ENCODE results near the gene ASIC3. TPM values are rescaled to one million over a fixed set of nuclear protein-coding genes. Genes with fewer than 3 reads are reported as not detected.
A peak's percentile ranks its signal among the peaks of the same experiment; 100 is the strongest.

Gene ASIC3
- total and polyA plus RNA-seq, 3 experiments from 2014 or later, result 2.6 to 3.6 TPM; not detected in 1

GRCh38 chr7:151082141-151083070 is 34.1 kb downstream of the ASIC3 start:
- H3K4me3 ChIP-seq (ENCODE audit: low read length), result peak overlapping the region; percentile 71
- Mint-ChIP-seq H3K27ac (peak overlapping the region; percentile 71 to 98 (median 96)), H3K9me3 (no peaks in the 10 kb centered on the region), H3K4me1 (peaks cover 33 to 69% (median 41%) of the 10 kb centered on the region in 3 donors), H3K27me3 (peaks cover 0 to 8% of the 10 kb centered on the region in 2 donors), H3K4me3 (peak overlapping the region; percentile 82 to 98 (median 88)), H3K36me3 (peaks cover 0 to 27% (median 0%) of the 10 kb centered on the region in 3 donors)
- peak overlapping the region; percentile 89 for H3K27ac ChIP-seq (ENCODE audit: low read depth, low read length)
- ChIA-PET POLR2A (interaction anchor here (1.5 to 2.0 kb wide), 3 partner anchors 15 to 54 kb away, joined by 3 to 7 read pairs (median 5); partner anchors contain the start of gene ABCB8), CTCF (interaction anchor here (0.9 to 2.3 kb wide), 4 partner anchors 27 to 119 kb away, joined by 3 to 9 read pairs (median 4); partner anchors contain the start of gene ABCB8)
- peaks cover 51% of the 10 kb centered on the region for H3K4me1 ChIP-seq (ENCODE audit: insufficient read depth, low read length)
- no peaks in the 10 kb centered on the region for H3K36me3 ChIP-seq (ENCODE audit: insufficient read depth, low read length)
- no peak for DNase-seq
- no peaks in the 10 kb centered on the region for H3K27me3 ChIP-seq (ENCODE audit: insufficient read depth, low read length, poor library complexity, severe bottlenecking)
- H3K9me3 ChIP-seq (ENCODE audit: low read length), result no peaks in the 10 kb centered on the region

GRCh38 chr7:151083071-151083823 is 34.9 kb downstream of the ASIC3 start, which contains the start of gene TMUB1:
Gene TMUB1, minus strand, starts transcription at chr7:151083493. Its CDS starts 930 bp downstream, at chr7:151082563.
- H3K27me3 Mint-ChIP-seq, result peaks cover 0 to 14% of the 10 kb centered on the region in 2 donors

GRCh38 chr7:151083824-151084160 is 35.5 kb downstream of the ASIC3 start:
- Histone ChIP-seq H3K4me3 (ENCODE audit: low read length) (peak overlapping the region; percentile 71), H3K36me3 (ENCODE audit: insufficient read depth, low read length) (no peaks in the 10 kb centered on the region), H3K4me1 (ENCODE audit: insufficient read depth, low read length) (peaks cover 63% of the 10 kb centered on the region), H3K27ac (ENCODE audit: low read depth, low read length) (peak overlapping the region; percentile 89), H3K9me3 (ENCODE audit: low read length) (no peaks in the 10 kb centered on the region), H3K27me3 (ENCODE audit: insufficient read depth, low read length, poor library complexity, severe bottlenecking) (no peaks in the 10 kb centered on the region)
- no peak for DNase-seq
- POLR2A ChIA-PET, result interaction anchor here (1.7 to 2.0 kb wide), 2 partner anchors 17 to 25 kb away, joined by 3 to 7 read pairs; no protein-coding TSS in a partner anchor
- Mint-ChIP-seq H3K4me3 (peak overlapping the region; percentile 76 to 98 (median 86)), H3K36me3 (peaks cover 0 to 20% (median 0%) of the 10 kb centered on the region in 3 donors), H3K4me1 (peaks cover 33 to 71% (median 41%) of the 10 kb centered on the region in 3 donors), H3K9me3 (no peaks in the 10 kb centered on the region), H3K27ac (peak overlapping the region; percentile 67 to 96 (median 86)), H3K27me3 (peaks cover 0 to 14% of the 10 kb centered on the region in 2 donors)
- CTCF ChIA-PET, result interaction anchor here (0.8 to 2.4 kb wide), 5 partner anchors 10 to 79 kb away, joined by 3 to 11 read pairs (median 3); partner anchors contain the start of gene ABCB8

More at GRCh38 chr7:151083071-151083823, 34.9 kb downstream of the ASIC3 start, which contains the start of gene TMUB1:
- Mint-ChIP-seq H3K4me1 (peaks cover 34 to 70% (median 43%) of the 10 kb centered on the region in 3 donors), H3K4me3 (peak within 1 kb of the TSS; percentile 82 to 98 (median 88)), H3K9me3 (no peaks in the 10 kb centered on the region), H3K36me3 (peaks cover 0 to 21% (median 0%) of the 10 kb centered on the region in 3 donors), H3K27ac (peak within 1 kb of the TSS; percentile 71 to 98 (median 96))
- Histone ChIP-seq H3K4me1 (ENCODE audit: insufficient read depth, low read length) (peaks cover 60% of the 10 kb centered on the region), H3K9me3 (ENCODE audit: low read length) (no peaks in the 10 kb centered on the region), H3K27me3 (ENCODE audit: insufficient read depth, low read length, poor library complexity, severe bottlenecking) (no peaks in the 10 kb centered on the region), H3K27ac (ENCODE audit: low read depth, low read length) (peak within 1 kb of the TSS; percentile 89), H3K36me3 (ENCODE audit: insufficient read depth, low read length) (no peaks in the 10 kb centered on the region), H3K4me3 (ENCODE audit: low read length) (peak within 1 kb of the TSS; percentile 71)
- DNase-seq, result peak; percentile 86 to 91 (median 88)
- ChIA-PET CTCF (interaction anchor here (0.8 to 2.4 kb wide), 6 partner anchors 27 to 120 kb away, joined by 3 to 11 read pairs (median 4); partner anchors contain the start of gene ABCB8), POLR2A (interaction anchor here (1.5 to 2.0 kb wide), 3 partner anchors 16 to 55 kb away, joined by 3 to 7 read pairs (median 5); partner anchors contain the start of gene ABCB8)

- peak overlapping the region in 7 of 8 donors; percentile 66 to 97 (median 87) for H3K27ac Mint-ChIP-seq
- Histone ChIP-seq H3K9me3 (ENCODE audit: low read length) (no peaks in the 10 kb centered on the region), H3K27me3 (ENCODE audit: insufficient read depth, low read length, poor library complexity, severe bottlenecking) (no peaks in the 10 kb centered on the region), H3K36me3 (ENCODE audit: insufficient read depth, low read length) (no peaks in the 10 kb centered on the region), H3K4me1 (ENCODE audit: insufficient read depth, low read length) (peaks cover 56% of the 10 kb centered on the region), H3K27ac (ENCODE audit: low read depth, low read length) (peak overlapping the region; percentile 74), H3K4me3 (ENCODE audit: low read length) (no peak overlapping the region)
- H3K4me1 Mint-ChIP-seq, result peaks cover 35 to 66% (median 35%) of the 10 kb centered on the region in 3 donors
- H3K4me3 Mint-ChIP-seq, result peak overlapping the region; percentile 48 to 88 (median 79)
- H3K27me3 Mint-ChIP-seq, result peaks cover 0 to 14% of the 10 kb centered on the region in 2 donors
- POLR2A ChIA-PET, result interaction anchor here (0.9 kb wide), 1 partner anchor 71 kb away, joined by 4 read pairs; no protein-coding TSS in a partner anchor
- no peaks in the 10 kb centered on the region for H3K9me3 Mint-ChIP-seq
- CTCF ChIA-PET, result interaction anchor here (1.4 to 2.4 kb wide), 2 partner anchors 23 to 26 kb away, joined by 3 to 11 read pairs; no protein-coding TSS in a partner anchor
- DNase-seq, result no peak
- peaks cover 0 to 14% (median 0%) of the 10 kb centered on the region in 3 donors for H3K36me3 Mint-ChIP-seq
These were observed 37.0 kb downstream of the ASIC3 start for GRCh38 chr7:151085329-151085690.

- DNase-seq, result peak; percentile 48 to 73 (median 59)
- Histone ChIP-seq H3K4me1 (ENCODE audit: insufficient read depth, low read length) (peaks cover 54% of the 10 kb centered on the region), H3K36me3 (ENCODE audit: insufficient read depth, low read length) (no peaks in the 10 kb centered on the region), H3K27ac (ENCODE audit: low read depth, low read length) (peak within 1 kb of the TSS; percentile 74), H3K27me3 (ENCODE audit: insufficient read depth, low read length, poor library complexity, severe bottlenecking) (no peaks in the 10 kb centered on the region), H3K4me3 (ENCODE audit: low read length) (peak within 1 kb of the TSS; percentile 65), H3K9me3 (ENCODE audit: low read length) (no peaks in the 10 kb centered on the region)
- Mint-ChIP-seq H3K27ac (peak within 1 kb of the TSS; percentile 71 to 97 (median 91)), H3K9me3 (no peaks in the 10 kb centered on the region), H3K4me1 (peaks cover 35 to 59% (median 35%) of the 10 kb centered on the region in 3 donors), H3K27me3 (peaks cover 0 to 14% of the 10 kb centered on the region in 2 donors), H3K36me3 (peaks cover 0 to 12% (median 0%) of the 10 kb centered on the region in 3 donors), H3K4me3 (peak within 1 kb of the TSS; percentile 87 to 94 (median 90))
- ChIA-PET CTCF (interaction anchor here (1.4 to 4.8 kb wide), 4 partner anchors 15 to 26 kb away, joined by 3 to 25 read pairs (median 7); no protein-coding TSS in a partner anchor), POLR2A (interaction anchor here (0.9 kb wide), 1 partner anchor 72 kb away, joined by 4 read pairs; no protein-coding TSS in a partner anchor)
These were observed 37.6 kb downstream of the ASIC3 start, which contains the start of gene AGAP3 for GRCh38 chr7:151085691-151086620. Gene AGAP3, plus strand, starts transcription at chr7:151086475. Its CDS starts 267 bp downstream, at chr7:151086742.

- H3K4me1 Mint-ChIP-seq, result peaks cover 35 to 54% (median 36%) of the 10 kb centered on the region in 3 donors
- peak overlapping the region; percentile 70 for H3K27ac ChIP-seq (ENCODE audit: low read depth, low read length)
- peak overlapping the region; percentile 87 to 94 (median 90) for H3K4me3 Mint-ChIP-seq
- no peaks in the 10 kb centered on the region for H3K36me3 ChIP-seq (ENCODE audit: insufficient read depth, low read length)
- H3K27me3 ChIP-seq (ENCODE audit: insufficient read depth, low read length, poor library complexity, severe bottlenecking), result no peaks in the 10 kb centered on the region
- ChIA-PET POLR2A (interaction anchor here (0.6 kb wide), 1 partner anchor 32 kb away, joined by 3 read pairs; no protein-coding TSS in a partner anchor), CTCF (interaction anchor here (1.7 to 4.8 kb wide), 2 partner anchors 14 to 24 kb away, joined by 3 to 25 read pairs; no protein-coding TSS in a partner anchor)
- no peaks in the 10 kb centered on the region for H3K9me3 Mint-ChIP-seq
- peak overlapping the region; percentile 59 to 93 (median 87) for H3K27ac Mint-ChIP-seq
- peak in 3 of 5 donors; percentile 16 to 37 (median 19) for DNase-seq
- peaks cover 47% of the 10 kb centered on the region for H3K4me1 ChIP-seq (ENCODE audit: insufficient read depth, low read length)
- H3K9me3 ChIP-seq (ENCODE audit: low read length), result no peaks in the 10 kb centered on the region
- peak overlapping the region; percentile 65 for H3K4me3 ChIP-seq (ENCODE audit: low read length)
- H3K27me3 Mint-ChIP-seq, result peaks cover 0 to 14% of the 10 kb centered on the region in 2 donors
- H3K36me3 Mint-ChIP-seq, result peaks cover 0 to 9% (median 0%) of the 10 kb centered on the region in 3 donors
These were observed 38.5 kb downstream of the ASIC3 start for GRCh38 chr7:151086802-151087244.

All from CD8-positive, alpha-beta memory T cell (primary cell).